ENCODE measurements around the gene LMTK3. TPM values are rescaled to one million over a fixed set of nuclear protein-coding genes. Genes with fewer than 3 reads are reported as not detected.

The LMTK3 gene
- total and polyA plus RNA-seq, 9 of the 15 experiments (the other 6 are each of a cell fraction or from before 2014, with no cell fraction given), result 0.35 to 12.3 (median 2.0) TPM; not detected in 2

GRCh38 chr19:48551437-48552302, 40.0 kb upstream of the LMTK3 start, which contains the start of gene SULT2B1 (continued):
- TF ChIP-seq HNRNPL (IDR thresholded peaks at IDR 0.05; ENCODE audit: low read depth, low read length) (peak; percentile 64; the same call in 1 of the 2 replicates), MAZ (CRISPR knock-in tag; conservative IDR thresholded peaks at IDR 0.05 in 1 of 2, IDR thresholded peaks at IDR 0.05 in 1 of 2) (no peak), FOXP4 (CRISPR knock-in tag; IDR thresholded peaks at IDR 0.05; ENCODE audit: borderline replicate concordance) (no peak), GMEB1 (CRISPR knock-in tag; IDR thresholded peaks at IDR 0.05) (no peak), STAT6 (CRISPR knock-in tag; IDR thresholded peaks at IDR 0.05) (no peak), CBFB (CRISPR knock-in tag; IDR thresholded peaks at IDR 0.05) (no peak), TBL1XR1 (IDR thresholded peaks at IDR 0.05; ENCODE audit: low read length in 2 of 2) (no peak), ZNF449 (CRISPR knock-in tag; IDR thresholded peaks at IDR 0.05) (no peak), GABPA (tag; conservative IDR thresholded peaks at IDR 0.05; ENCODE audit: low read depth) (no peak), CREBBP (IDR thresholded peaks at IDR 0.05; ENCODE audit: low read depth, low read length) (no peak), ZNF408 (CRISPR knock-in tag; IDR thresholded peaks at IDR 0.05; ENCODE audit: low read depth) (no peak), TCFL5 (CRISPR knock-in tag; conservative IDR thresholded peaks at IDR 0.05) (no peak), NCOA2 (IDR thresholded peaks at IDR 0.05; ENCODE audit: partially characterized antibody in 2 of 2) (no peak), CBX3 (IDR thresholded peaks at IDR 0.05; ENCODE audit: borderline replicate concordance in 1 of 2, low read length in 2 of 2) (no peak)
